K562 (cell line): Measurements from ENCODE around the gene PLEKHH3. TPM values are rescaled to one million over a fixed set of nuclear protein-coding genes. Genes with fewer than 3 reads are reported as not detected.

Source experiments
- ARID3A ChIP-seq: IDR thresholded peaks from 2 replicates; pipeline ENCODE4 v1.6.1; 2012; ENCODE audit warnings: low read depth, low read length, improper control_type of control experiment, borderline replicate concordance
- EHMT2 ChIP-seq: fragments of 450-650 bp; IDR thresholded peaks from 2 replicates; pipeline ENCODE4 v1.6.1; 2018; ENCODE audit warnings: antibody characterized with exemption
- ETS2 ChIP-seq: IDR thresholded peaks from 2 replicates; pipeline ENCODE4 v1.6.1; 2016; ENCODE audit warnings: borderline replicate concordance, missing genetic modification characterization, mild to moderate bottlenecking, moderate library complexity, missing compliant biosample characterization; ENCODE audit not compliant: poor library complexity, severe bottlenecking
- FOSL1 ChIP-seq: fragments of 200-800 bp; sonication (Bioruptor generic); conservative IDR thresholded peaks from 2 replicates; pipeline ENCODE4 v1.6.1; 2016; ENCODE audit warnings: missing genetic modification characterization, missing compliant biosample characterization
- FOXK1 ChIP-seq: sonication (generic); formaldehyde crosslinking; IDR thresholded peaks from 2 replicates; pipeline ENCODE4 v1.8.0; 2022; ENCODE audit warnings: missing genetic modification reagents, mild to moderate bottlenecking, borderline replicate concordance
- FUS ChIP-seq: fragments of 200-400 bp; formaldehyde crosslinking; optimal IDR thresholded peaks from 2 replicates; pipeline ENCODE3; 2017; ENCODE audit warnings: low read depth, low read length
- KHSRP ChIP-seq: fragments of 450-650 bp; IDR thresholded peaks from 2 replicates; pipeline ENCODE4 v1.6.1; 2017
- L3MBTL2 ChIP-seq: fragments of 450-650 bp; IDR thresholded peaks from 2 replicates; pipeline ENCODE4 v1.6.1; 2016; ENCODE audit warnings: mild to moderate bottlenecking, moderate library complexity
- NCOA1 ChIP-seq: fragments of 450-650 bp; IDR thresholded peaks from 2 replicates; pipeline ENCODE4 v1.6.1; 2016; ENCODE audit warnings: low read depth
- NR4A1 ChIP-seq, 2 experiments: fragments of 250-450 bp in 1 of 2; fragments of 450-650 bp in 1 of 2; sonication (Bioruptor Pico) in 1 of 2; IDR thresholded peaks; 2 replicates each; pipeline versions ENCODE4 v1.4.0 to v1.6.1; 2016 to 2020; ENCODE audit warnings: mild to moderate bottlenecking in 2 of 2, missing compliant biosample characterization in 1 of 2, missing genetic modification characterization in 1 of 2, moderate library complexity in 1 of 2
- PML ChIP-seq: IDR thresholded peaks from 2 replicates; pipeline ENCODE4 v1.6.1; 2012; ENCODE audit warnings: low read length, inconsistent platforms
- RBM14 ChIP-seq: fragments of 200-400 bp; formaldehyde crosslinking; IDR thresholded peaks from 2 replicates; pipeline ENCODE4 v1.6.1; 2018; ENCODE audit warnings: low read depth, mild to moderate bottlenecking, low read length, moderate library complexity, borderline replicate concordance; ENCODE audit not compliant: insufficient read depth
- RERE ChIP-seq: sonication (generic); formaldehyde crosslinking; IDR thresholded peaks from 2 replicates; pipeline ENCODE4 v1.8.0; 2023; ENCODE audit warnings: missing genetic modification reagents, mild to moderate bottlenecking, borderline replicate concordance
- SMARCC2 ChIP-seq: fragments of 450-650 bp; IDR thresholded peaks from 2 replicates; pipeline ENCODE4 v1.6.1; 2017; ENCODE audit warnings: antibody characterized with exemption, moderate library complexity, mild to moderate bottlenecking, low read depth
- SREBF1 ChIP-seq: fragments of 150-350 bp; IDR thresholded peaks from 2 replicates; pipeline ENCODE4 v1.6.1; 2014; ENCODE audit warnings: antibody characterized with exemption, low read depth, low read length, borderline replicate concordance
- SUPT5H ChIP-seq: fragments of 450-650 bp; IDR thresholded peaks from 2 replicates; pipeline ENCODE4 v1.6.1; 2016
- THRB ChIP-seq: fragments of 450-650 bp; formaldehyde crosslinking; conservative IDR thresholded peaks from 2 replicates; pipeline ENCODE4 v1.4.0; 2022; ENCODE audit warnings: mild to moderate bottlenecking, missing genetic modification characterization
- TSC22D4 ChIP-seq: fragments of 450-650 bp; IDR thresholded peaks from 2 replicates; pipeline ENCODE4 v1.6.1; 2016; ENCODE audit warnings: missing genetic modification characterization, missing biosample characterization, control low read depth
- ZNF143 ChIP-seq: sonication (generic); formaldehyde crosslinking; IDR thresholded peaks from 2 replicates; pipeline ENCODE4 v1.9.0; 2022; ENCODE audit warnings: mild to moderate bottlenecking, missing genetic modification reagents
- ZNF274 ChIP-seq: IDR thresholded peaks from 2 replicates; pipeline ENCODE4 v1.6.1; 2011; ENCODE audit warnings: low read depth, mild to moderate bottlenecking, low read length, moderate library complexity, borderline replicate concordance
- polyA plus RNA-seq, 8 experiments: library from polyadenylated mRNA; depleted of rRNA in 4 of 8; stranded (reverse) in 5 of 8; unstranded in 3 of 8; fragments of >200 nt; fragmentation: Nextera tagmentation in 2 of 8; fragmentation: Illumina TruSeq in 1 of 8; extraction: Ambion mirVana in 2 of 8; extraction: Trizol in 1 of 8; gene quantifications; 2 replicates each; pipeline versions ENCODE4 v1.2.1 to v1.2.3, GENCODE V29; 2011 to 2014; ENCODE audit warnings: inconsistent platforms in 1 of 8, missing spikeins in 1 of 8
- total RNA-seq, 7 experiments: library from RNA; depleted of rRNA in 6 of 7; stranded (reverse); fragments of >200 nt in 6 of 7; fragmentation: Illumina TruSeq in 2 of 7; extraction: Trizol in 2 of 7; gene quantifications; 2 replicates each; pipeline versions ENCODE4 v1.2.1 to v1.2.3, GENCODE V29; 2011 to 2021; ENCODE audit warnings: low replicate concordance in 1 of 7

The PLEKHH3 gene
- total and polyA plus RNA-seq, 9 of the 15 experiments (the other 6 are each of a cell fraction or from before 2014, with no cell fraction given) = 0.58 to 34.5 (median 5.0) TPM

DNA sequence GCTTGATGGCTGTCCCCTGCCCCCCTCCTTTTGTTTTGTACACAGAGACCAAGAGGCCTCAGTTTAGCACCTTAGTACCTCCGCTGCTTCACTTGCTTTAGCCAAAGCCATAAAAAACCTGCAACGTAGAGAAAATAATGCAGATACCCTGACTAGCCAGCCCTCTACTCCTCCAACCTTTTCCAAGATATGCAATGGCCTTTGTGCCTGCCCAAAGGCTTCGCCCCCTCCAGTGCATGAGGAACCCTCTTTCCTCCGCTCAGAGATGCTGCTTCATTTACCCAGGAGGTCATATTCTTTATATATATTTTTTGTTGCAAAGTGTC lies 22.6 kb upstream of the PLEKHH3 start (continued):
- TF ChIP-seq ARID3A (no peak), SUPT5H (no peak), ETS2 (no peak), RBM14 (no peak), RERE (CRISPR knock-in tag) (no peak), FUS (no peak), TSC22D4 (no peak), SMARCC2 (no peak), KHSRP (no peak), NR4A1 (CRISPR knock-in tag; IDR thresholded peaks at IDR 0.05) (no peak), NR4A1 (tag; IDR thresholded peaks at IDR 0.05) (peak; percentile 5; the same call in 1 of the 2 replicates), FOXK1 (no peak), ZNF274 (peak; percentile 12; the same call in 1 of the 2 replicates), ZNF143 (CRISPR knock-in tag) (no peak), PML (no peak), L3MBTL2 (peak; percentile 53), SREBF1 (no peak), EHMT2 (no peak), THRB (CRISPR knock-in tag) (no peak), NCOA1 (no peak), FOSL1 (tag) (no peak)
